HG02759 (cell line): Measurements from ENCODE around the gene NEK5.
"Not testable (repeated sequence)": the region's sequence is repeated elsewhere in the genome, so short reads cannot be mapped to it uniquely, and the experiment has no call there.

ENCODE experiments used
- ATAC-seq: cut with Tn5 transposase; IDR thresholded peaks from one replicate; pipeline ENCODE4 v1.9.1; 2021; ENCODE audit warnings: mild to moderate bottlenecking, moderate library complexity; ENCODE audit not compliant: unreplicated experiment

The NEK5 gene

DNA sequence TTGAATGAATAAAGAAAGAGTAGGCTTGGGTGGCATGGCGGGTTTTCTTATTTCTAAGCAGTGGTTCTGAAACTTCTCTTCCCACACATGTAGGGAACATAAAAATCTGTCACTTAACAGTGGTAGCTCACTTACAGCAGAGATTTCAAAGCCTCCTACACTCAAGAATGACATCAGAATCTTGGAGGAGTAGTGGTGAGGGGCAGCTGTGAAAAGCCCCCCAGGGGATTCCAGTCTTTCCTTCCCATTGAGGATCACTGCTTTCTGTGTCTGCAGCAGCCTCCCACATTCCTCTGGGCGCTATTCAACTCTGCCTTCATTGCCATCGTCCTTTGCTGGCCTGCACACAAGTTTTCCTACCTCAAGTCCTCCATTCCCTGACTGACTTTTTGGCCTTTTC, 8.6 kb upstream of the NEK5 start:
- no peak for ATAC-seq

DNA sequence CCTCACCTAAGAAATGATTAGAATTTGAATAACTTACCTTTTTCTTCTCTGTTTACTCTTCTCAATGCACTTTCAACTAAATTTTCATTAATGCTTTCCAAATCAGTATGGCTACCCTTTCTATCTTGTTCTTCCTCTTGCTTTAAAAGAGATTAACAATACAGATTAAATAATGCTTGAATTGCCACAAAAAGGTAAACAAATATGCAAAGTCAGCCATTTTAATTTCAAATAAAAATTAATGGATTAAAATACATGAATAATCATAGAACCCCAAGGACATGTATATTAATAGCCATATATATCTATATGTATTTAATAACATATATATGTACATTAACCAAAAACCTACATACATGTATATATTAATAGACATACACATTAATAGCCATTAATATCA, 7.9 kb upstream of the NEK5 start:
- no peak for ATAC-seq

DNA sequence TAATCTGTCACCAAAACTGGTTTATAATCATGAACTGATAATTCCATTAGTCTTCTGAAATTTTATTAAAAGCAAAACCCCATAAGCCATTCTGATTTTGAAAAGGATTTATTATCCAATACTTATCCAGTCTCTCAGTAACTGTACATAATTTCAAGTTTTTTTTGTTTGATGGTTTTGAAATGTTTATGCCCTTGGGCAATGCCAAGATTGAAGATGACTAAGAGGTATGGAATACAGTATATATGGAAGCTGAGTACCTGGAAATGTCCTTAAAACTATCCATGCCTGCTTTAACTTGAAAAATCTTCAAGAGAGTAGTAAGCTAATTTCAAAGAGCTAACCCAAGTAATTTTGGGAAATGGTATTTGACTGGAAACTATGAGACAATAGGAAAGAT, 1.8 kb upstream of the NEK5 start:
- ATAC-seq: no peak

DNA sequence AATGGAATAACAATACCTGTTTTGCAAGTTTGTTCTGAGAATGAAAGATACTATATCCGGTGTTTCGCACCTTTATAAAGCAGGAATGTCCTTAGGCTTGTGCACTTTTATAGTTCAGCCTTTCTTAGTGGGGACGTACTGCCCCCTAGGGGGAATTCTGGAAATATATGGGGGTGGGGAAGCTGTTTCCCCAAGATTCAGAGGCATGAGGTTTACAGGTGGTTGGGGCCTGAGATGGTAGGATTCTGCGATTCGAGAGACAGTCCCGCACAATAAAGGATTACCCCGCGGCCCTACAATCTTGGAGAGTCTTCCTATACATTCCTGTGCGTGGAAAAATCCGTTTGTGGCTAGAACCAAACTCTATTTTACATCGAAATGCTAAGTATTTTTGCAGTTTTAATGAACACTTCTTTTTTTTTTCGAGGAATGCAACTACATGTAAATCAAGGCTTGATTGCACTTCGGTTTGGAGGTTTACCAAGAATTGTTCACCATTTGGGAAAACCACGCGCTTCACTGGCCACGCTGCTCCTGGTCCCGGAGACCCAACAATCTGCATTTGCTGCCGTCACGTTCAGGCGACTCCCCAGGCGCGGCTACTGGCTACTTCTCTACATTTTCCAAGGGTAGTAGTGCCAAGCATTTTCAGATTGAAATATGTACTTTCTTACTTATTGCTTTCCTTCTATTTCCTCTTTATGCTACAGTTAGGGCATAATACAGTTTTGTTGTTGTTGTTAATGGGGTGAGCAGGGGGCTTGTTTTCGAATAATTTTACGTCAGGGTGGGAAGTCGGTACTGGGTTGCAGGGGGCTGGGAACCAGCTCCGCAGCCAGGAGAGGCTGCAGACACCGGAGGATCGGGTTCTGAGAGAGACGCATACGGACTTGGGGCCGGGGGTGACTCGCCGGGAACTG, 830 bp downstream of the NEK5 start:
- peak; percentile 53 for ATAC-seq

DNA sequence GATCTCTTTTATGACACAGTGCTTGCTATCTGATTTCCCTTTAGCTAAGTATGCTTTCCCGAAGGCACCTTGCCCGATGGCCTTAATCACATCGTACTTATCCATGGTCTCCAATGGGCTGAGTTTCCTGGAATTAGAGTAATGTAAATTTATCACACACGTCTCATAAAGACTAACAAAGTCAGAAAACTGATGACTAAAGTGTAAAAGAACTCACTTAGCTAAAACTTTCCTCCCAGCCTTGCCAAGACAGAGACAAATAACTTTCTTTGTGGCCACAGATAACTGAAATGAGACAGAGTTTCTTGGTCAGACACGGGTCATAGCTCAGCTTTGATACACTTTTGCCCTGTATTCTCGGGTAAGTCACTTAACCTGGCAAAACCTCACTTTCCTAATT, 1.5 kb downstream of the NEK5 start:
- peak; percentile 16 for ATAC-seq

DNA sequence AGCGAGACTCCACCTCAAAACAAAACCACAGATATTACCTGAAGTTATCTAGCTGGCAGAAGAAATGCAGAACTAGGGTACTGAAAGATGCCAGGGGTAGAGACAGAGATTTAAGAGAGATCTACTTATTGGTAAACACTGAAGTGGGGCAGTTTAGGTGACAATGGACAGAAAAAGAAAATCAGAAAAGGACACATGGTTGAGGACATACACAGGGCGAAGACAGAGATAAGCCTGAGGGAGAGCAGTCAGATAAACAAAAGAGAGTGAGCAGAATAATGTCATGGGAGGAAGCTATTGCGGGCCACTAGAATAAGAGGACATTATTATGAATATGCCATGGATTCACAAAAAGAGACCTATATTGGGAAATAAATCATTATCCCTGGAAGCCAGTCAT, 3.3 kb downstream of the NEK5 start:
- no peak for ATAC-seq

DNA sequence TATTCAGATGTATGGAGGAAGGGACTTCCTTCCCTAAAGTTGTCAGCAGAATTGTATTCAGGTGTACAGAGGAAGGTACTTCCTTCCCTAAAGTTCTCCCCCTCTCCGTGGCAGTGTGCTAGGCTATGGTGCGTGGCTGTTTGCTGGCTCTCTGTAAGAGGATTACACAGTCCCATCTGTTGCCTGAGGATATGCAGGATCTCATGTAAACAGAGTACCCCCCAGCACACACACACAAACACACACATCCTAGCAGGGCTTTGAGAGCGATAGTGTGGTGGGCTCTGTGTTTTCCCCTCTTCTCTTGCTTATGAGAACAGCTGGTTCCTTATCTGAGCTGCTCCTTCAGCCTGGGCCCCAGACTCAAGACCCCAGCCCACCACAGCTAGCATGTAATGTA, 10.3 kb downstream of the NEK5 start:
- no peak for ATAC-seq

DNA sequence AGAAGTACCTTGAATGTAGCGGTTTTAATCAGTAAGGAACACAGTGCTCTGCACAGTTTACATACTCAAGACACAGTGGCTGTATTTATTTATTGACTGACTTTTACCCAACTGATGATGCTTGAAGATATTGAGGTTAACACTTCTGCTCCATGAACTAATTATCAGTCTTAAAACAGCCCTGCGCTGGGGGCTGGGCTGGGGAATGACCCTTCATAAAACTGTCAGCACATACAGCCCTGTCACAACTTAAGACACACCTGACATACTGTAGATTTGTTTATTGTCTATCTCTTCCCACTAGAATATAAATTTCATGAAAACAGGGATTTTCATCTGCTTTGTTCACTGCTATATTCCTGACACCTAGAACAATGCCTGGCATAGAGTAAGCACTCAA, 10.8 kb downstream of the NEK5 start:
- no peak for ATAC-seq

DNA sequence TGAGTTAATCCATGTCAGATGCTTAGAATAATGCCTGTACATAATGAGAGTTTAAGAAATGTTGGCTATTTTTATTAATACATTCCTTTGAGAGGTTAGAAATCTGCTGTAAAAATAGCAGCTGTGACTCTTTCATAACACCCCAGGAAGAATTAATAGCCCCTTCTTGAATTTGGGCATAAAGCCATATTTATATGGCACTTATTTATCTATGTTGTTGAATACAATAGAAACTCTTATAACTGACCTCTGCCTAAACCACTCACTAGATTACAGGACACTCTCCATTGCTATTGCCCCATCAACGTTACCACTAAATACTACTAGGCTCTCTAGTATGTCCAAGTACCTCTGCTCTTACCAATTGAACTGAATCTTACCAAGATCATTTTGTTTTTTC, 16.3 kb downstream of the NEK5 start:
- ATAC-seq: no peak

DNA sequence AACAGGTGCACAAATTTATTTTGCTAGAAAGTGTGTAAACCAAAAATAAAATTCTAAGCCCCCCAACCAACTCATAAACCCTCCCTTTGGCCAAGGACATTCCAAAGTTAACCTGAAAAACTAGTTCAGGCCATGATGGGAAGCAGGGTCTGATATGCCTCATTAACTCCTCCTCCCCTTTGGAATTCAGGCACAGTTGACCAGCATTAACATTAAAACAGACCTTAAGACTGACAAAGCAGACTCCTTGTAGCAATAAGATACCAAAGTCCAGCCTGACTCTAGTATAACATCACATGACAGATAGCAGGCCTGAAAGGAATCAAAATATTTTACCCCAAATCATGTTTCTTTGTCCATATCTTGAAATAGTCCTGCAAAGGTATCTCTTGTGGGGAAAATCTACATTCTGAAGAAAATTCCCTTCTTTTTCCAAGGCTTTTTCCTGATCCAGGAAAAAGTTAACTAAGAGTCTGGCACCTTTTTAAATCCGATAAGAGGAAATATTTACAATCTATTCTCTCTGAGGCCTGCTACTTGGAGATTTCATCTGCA, 19.7 kb downstream of the NEK5 start:
- no peak for ATAC-seq

DNA sequence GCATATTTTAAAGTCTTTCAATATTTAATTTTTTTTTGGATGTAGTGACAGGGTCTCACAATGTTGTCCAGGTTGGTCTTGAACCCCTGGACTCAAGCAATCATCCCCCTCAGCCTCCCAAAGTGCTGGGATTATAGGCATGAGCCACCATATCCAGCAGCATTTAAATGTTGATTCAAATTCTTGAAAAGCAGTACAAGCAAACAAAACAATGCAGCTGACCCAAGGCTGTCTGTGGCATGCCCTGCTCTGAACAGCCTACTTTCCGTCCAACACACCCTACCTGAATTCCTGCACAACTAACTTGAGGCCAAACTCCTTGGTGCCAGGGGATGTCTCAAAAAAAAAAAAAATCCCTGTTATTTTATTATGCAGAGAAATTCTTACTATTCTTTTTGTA, 23.0 kb downstream of the NEK5 start:
- no peak for ATAC-seq

DNA sequence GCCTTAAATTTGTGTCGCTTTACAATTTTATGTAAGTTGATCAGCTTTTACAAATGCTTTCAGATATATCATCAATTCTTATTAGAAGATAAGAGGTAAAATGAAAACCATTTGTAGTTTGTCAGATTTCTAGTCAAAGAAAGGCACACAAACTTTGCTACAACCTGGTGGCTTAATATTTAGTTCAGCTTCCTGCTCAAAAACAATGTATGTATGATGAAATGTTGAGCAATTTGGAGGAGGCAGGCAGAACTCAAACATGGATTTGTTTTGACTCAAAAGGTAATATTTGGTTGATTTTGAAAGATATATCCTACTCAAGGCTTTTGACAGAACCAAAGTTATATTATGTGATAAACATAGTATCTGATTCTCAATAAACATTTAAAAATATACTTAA, 24.2 kb downstream of the NEK5 start:
- ATAC-seq: no peak

DNA sequence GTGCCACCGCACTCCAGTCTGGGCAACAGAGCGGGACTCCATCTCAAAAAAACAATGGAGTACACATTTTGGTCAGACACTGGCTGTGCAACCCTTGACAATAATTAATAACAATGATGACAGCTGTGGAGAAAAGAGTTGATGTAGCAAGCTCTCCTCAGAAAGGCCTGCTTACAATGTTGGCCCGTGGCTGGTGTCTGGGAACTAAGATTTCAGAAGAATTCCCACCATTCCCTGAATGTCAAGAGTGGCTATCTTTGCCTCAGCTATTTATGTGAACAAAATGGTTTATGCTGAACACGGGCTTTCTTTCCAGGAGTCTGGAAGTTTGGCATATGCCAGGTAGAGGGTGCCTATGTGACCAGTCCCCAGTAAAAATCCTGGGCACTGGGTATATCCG, 25.5 kb downstream of the NEK5 start:
- no peak for ATAC-seq

DNA sequence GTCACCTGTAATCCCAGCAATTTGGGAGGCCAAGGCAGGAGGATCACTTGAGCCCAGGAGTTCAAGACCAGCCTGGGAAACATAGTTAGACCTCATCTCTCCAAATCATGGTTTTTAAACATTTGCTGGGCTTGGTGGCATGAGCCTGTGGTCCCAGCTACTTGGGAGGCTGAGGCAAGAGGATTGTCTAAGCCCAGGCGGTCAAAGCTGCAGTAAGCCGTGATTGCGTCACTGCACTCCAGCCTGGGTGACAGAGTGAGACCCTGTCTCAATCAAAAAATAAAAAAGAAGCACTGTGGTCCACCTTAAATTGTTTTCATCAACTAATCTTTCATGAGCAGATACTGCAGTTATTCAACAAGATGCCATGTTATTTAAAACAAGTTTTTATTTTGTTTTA, 26.4 kb downstream of the NEK5 start:
- ATAC-seq: not testable (repeated sequence)

DNA sequence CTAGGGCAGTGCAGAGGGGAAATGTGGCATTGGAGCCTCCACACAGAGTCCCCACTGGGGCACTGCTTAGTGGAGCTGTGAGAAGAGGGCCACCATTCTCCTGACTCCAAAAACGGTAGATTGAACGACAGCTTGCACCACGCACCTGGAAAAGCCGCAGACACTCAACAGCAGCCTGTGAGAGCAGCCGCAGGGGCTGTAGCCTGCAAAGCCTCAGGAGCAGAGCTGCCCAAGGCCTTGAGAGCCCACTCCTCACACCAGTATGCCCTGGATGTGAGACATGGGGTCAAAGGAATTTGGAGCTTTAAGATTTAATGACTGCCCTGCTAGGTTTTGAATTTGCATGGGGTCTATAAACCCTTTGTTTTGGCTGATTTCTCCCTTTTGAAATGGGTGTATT, 31.7 kb downstream of the NEK5 start:
- no peak for ATAC-seq

DNA sequence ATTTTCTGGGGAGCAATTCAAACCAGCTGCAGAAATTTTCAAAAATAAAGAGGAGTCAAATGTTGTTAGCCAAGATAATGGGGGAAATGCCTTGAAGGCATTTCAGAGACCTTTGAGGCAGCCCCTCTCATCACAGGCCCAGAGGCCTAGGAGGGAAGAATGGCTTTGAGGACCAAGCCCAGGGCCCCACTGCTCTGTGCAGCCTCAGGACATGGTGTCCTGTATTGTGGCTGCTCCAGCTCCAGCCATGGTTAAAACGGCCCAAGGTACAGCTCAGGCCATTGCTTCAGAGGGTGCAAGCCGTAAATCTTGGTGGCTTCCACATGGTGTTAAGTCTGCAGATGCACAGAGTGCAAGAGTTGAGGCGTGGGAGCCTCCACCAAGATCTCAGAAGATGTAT, 32.1 kb downstream of the NEK5 start:
- no peak for ATAC-seq

DNA sequence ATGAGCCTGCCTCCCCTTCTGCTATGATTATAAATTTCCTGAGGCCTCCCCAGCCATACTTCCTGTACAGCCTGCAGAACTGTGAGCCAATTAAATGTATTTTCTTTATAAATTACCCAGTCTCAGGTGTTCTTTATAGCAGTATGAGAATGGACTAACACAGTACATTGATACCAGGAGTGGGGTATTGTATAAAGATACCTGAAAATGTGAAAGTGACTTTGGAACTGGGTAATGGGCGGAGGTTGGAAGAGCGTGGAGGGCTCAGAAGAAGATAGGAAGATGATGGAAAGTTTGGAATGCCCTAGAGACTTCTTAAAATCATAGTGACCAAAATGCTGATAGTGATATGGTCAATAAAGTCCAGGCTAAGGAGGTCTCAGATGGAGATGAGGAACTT, 32.8 kb downstream of the NEK5 start:
- no peak for ATAC-seq

DNA sequence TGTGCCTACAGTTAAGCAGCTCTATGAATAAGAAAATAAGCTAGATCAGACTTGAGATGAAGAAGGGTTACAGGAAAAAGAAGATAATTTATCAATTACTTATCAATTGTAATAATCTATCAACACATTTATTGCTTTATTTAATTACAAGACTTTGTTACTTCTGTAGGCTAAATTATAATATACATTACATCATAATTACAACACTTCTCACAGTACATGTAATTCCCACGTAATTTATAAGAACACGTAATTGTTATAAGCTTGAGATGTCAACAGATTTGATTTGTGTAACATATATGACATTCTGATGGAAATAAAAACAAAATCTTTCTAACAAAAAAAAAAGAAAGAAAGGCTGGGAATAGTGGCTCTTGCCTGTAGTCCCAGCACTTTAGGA, 36.8 kb downstream of the NEK5 start:
- ATAC-seq: no peak

DNA sequence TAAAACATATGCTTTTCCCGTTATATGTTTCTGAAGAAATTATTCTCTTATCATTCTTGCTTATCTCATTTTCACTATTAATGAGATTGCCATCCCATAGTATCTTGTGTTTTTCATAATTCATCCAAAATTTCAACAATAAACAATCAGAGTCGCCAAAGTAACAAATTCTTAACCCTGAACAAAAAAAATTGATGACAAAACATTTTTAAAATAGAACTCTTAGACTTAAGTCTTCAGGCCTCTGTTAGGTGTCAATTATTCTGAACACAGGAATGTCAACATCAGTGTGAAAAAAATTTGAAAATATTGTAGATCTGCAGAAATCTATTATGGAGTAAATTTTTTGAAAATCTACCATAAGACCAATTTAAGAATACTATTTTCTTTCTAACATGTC, 37.4 kb downstream of the NEK5 start:
- ATAC-seq: no peak

DNA sequence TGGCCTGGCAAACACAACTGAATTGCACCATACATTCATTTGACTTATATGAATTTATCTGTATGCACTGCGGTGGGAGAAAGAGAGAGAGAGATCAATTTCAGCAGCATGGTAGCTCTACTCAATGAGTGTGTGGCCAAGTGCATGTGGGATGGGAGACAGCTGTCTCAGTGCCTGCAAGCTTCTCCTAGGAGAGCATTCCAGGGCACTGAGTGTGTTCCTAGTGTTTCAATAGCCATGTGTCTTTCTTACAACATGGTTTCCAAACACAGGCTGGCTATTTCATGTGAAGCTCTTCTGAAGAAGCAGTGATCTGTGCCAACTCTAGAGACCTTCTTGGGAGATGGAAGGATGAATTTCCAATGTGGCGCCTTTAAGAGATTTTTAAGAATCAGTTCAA, 43.5 kb downstream of the NEK5 start:
- ATAC-seq: no peak

DNA sequence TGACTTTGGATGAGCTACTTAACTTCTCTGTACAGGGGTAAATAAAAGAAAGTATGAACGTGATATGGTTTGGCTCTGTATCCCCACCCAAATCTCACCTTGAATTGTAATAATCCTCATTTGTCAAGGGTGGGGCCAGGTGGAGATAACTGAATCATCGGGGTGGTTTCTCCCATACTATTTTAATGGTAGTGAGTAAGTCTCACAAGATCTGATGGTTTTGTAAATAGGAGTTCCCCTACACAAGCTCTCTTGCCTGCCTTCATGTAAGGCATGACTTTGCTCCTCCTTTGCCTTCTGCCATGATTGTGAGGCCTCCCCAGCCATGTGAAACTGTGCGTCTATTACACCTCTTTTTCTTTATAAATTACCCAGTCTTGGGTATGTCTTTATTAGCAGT, 43.9 kb downstream of the NEK5 start:
- not testable (repeated sequence) for ATAC-seq

DNA sequence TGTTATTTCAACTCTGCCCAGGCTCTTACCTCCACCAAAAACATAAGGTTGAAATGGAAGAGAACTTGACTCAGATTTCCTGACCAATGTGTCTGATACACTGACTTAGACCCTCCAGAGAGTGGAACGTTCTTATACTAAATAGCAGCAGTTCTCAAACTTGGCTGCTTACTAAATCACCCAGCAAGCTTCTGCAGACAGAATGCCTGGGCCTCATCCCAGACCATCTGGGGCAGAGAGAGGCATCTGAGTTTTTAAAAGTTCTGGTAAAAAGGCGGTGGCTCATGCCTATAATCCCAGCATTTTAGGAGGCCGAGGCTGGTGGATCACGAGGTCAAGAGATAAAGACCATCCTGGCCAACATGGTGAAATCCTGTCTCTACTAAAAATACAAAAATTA, 46.3 kb downstream of the NEK5 start:
- no peak for ATAC-seq

DNA sequence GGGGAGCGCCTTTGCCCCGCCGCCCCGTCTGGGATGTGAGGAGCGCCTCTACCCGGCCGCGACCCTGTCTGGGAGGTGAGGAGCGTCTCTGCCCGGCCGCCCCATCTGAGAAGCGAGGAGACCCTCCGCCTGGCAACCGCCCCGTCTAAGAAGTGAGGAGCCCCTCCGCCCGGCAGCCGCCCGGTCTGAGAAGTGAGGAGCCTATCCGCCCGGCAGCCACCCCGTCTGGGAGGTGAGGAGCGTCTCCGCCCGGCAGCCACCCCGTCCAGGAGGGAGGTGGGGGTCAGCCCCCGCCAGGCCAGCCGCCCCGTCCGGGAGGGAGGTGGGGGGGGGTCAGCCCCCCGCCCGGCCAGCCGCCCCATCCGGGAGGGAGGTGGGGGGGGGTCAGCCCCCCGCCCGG, 49.0 kb downstream of the NEK5 start:
- ATAC-seq: not testable (repeated sequence)
